Fibroblast of mammary gland (primary cell): ENCODE data around the gene CCDC81.

Experiments
- DNase-seq: peaks from one replicate; pipeline ENCODE4 v3.0.0-alpha.2; 2010; ENCODE audit warnings: low read depth
- H3K4me3 ChIP-seq: 2 replicates; pipeline ENCODE4 v1.5.1; 2011; ENCODE audit warnings: low read depth, mild to moderate bottlenecking, low read length, moderate library complexity; ENCODE audit not compliant: control insufficient read depth
- TF ChIP-seq, protein P1 (sequence below): conservative IDR thresholded peaks from 2 replicates; pipeline ENCODE4 v1.5.1; 2011; ENCODE audit warnings: low read depth, low read length, inconsistent platforms; ENCODE audit not compliant: control insufficient read depth, insufficient read depth

CCDC81 gene

DNA sequence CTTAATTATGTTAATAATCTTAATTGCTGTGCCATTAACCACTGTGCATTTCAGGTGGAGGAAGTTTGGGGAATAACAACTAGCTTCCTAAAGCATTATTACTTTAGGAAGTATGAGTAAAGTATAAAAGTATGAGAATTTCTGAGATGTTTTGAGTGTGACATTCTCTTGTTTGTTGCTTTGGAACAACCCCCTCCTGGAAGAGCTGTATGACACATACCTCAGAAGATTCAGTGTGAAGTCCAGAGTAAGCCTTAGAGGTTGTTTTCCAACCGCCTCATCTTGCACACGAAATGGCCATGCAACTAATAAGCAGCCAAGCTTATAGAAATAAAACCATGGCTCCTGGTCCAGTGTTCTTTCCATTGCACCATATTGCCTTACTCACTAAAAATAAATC, 21.7 kb downstream of the CCDC81 start:
- no peak overlapping the region for H3K4me3 ChIP-seq
- TF ChIP-seq, protein P1, sequence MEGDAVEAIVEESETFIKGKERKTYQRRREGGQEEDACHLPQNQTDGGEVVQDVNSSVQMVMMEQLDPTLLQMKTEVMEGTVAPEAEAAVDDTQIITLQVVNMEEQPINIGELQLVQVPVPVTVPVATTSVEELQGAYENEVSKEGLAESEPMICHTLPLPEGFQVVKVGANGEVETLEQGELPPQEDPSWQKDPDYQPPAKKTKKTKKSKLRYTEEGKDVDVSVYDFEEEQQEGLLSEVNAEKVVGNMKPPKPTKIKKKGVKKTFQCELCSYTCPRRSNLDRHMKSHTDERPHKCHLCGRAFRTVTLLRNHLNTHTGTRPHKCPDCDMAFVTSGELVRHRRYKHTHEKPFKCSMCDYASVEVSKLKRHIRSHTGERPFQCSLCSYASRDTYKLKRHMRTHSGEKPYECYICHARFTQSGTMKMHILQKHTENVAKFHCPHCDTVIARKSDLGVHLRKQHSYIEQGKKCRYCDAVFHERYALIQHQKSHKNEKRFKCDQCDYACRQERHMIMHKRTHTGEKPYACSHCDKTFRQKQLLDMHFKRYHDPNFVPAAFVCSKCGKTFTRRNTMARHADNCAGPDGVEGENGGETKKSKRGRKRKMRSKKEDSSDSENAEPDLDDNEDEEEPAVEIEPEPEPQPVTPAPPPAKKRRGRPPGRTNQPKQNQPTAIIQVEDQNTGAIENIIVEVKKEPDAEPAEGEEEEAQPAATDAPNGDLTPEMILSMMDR = no peak
- DNase-seq = peak; percentile 59

DNA sequence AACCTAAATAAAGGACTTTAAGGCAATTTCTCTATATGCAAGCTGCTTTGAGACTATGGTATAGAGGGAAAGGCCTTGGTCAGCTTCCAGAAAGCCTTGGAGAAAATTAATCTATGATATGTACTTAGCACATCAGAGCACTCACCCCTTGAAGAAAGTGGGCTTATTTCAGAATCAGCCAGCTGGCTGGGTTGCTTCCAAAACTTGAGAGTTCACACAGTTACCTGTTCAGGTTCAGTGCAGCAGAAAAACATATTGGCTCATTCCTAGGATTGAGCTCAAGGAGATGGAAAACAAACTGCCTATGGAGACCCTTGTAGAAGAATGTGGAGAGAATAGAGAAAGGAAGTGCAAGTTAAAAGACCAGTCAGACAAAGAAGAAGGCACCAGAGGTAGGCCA, 22.7 kb downstream of the CCDC81 start:
- DNase-seq = no peak
- TF ChIP-seq, protein P1 = no peak

DNA sequence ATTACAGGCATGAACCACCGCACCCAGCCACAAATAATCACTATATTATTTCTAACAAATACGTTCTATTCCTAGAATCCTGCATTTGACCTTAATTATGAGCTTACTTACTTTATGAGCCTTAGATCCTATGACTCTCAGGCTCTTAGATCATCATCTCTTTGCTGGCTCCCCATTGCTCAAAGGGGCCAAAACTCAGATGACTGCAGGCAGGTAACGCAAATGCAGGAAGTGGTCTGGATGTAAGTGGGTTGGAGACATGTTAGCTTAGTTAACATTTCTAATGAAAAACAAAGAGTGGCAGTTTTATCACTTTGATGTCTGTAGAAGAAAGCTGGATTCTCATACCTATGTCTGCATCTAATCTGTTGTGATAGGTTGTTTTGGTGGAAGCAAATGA, 23.4 kb downstream of the CCDC81 start:
- H3K4me3 ChIP-seq = no peak overlapping the region
- no peak for DNase-seq
- TF ChIP-seq, protein P1 = no peak

More for the DNA sequence above, 22.7 kb downstream of the CCDC81 start:
- H3K4me3 ChIP-seq = no peak overlapping the region

DNA sequence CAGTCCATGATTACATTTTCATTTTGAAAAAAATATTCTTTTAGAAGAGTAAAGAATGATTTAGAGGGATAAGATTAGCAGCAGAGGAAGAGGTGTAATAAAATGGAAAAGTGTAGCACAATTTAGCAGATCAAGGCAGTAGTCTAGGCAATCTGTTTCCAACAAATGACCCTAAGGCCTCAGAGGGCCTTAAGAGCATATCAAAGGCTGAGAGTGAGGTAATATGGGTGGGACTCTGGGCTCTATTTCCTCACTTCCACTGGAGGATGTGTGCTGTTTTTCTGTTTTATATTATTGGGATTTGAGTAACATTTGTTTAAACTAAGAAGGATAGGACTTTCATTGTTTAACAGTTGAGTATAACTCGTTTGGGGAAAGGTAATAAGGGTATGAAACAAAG, 28.8 kb downstream of the CCDC81 start:
- TF ChIP-seq, protein P1 = no peak
- no peak for DNase-seq
- H3K4me3 ChIP-seq = no peak overlapping the region

DNA sequence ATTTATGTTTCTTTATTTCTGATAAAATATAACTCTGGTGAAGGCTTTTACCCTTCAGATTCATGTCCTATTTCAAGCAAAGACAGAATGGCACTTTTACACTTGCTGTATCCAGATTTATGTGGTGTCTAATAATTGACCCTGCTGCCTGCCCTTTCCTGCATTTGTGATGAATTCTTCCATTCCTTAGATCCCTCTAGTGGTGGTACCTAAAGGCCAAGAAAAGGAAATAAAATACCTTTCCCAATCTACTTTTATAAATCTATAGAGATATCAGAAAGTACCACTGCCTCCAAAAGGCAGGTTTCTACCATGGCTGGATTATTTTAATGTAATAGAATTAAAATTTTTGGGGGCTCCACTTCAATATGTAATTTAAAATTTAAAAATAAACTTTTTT, 34.2 kb downstream of the CCDC81 start:
- TF ChIP-seq, protein P1 = peak; percentile 51
- no peak overlapping the region for H3K4me3 ChIP-seq
- DNase-seq = no peak

DNA sequence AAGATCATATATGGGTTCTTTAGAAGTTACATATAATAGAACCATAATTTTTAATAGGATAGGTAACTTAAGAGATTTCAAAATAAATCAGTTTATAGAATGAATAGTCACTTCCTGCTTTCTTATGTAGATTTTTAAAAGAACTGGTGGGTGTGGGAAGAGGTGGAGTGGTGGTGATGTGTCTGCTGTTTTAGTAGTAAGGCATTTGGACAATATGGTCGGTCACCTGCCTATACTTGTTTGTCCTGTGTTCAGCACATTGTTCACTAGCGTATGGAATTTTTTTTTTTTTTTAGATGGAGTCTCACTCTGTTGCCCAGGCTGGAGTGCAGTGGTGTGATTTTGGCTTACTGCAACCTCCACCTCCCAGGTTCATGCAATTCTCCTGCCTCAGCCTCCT, 39.3 kb downstream of the CCDC81 start:
- TF ChIP-seq, protein P1 = no peak
- H3K4me3 ChIP-seq = no peak overlapping the region
- DNase-seq = no peak

DNA sequence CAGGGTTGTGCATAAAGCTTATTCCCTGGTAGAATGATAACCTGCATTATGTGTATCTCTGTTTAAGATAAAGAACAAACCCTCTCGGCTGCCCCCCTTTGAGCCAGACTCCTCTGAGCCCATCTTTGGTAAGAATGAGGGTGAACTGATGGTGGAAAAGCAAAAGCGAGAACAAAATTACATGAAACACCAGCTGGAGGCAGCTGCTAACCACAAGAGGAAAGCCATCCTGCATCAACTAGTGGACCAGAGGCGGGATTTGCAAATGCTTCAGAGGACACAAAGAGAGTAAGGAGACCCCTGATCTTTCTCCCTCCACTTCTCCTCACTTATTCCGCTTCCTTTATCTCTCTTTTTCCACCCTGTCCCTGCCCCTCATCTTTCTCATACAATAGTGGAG, 40.3 kb downstream of the CCDC81 start:
- no peak overlapping the region for H3K4me3 ChIP-seq
- no peak for DNase-seq
- TF ChIP-seq, protein P1 = no peak
